Loucy (cell line): ENCODE results near the gene POLR3GL.

Experiments
- EZH2phosphoT487 ChIP-seq: fragments of 200-600 bp; IDR thresholded peaks from 2 replicates; pipeline ENCODE4 v1.6.1; 2018; ENCODE audit warnings: antibody characterized with exemption, mild to moderate bottlenecking, moderate library complexity, borderline replicate concordance
- TF ChIP-seq, protein P1 (sequence below): fragments of 200-600 bp; sonication (generic); conservative IDR thresholded peaks from 2 replicates; pipeline ENCODE4 v1.5.1; 2014; ENCODE audit warnings: mild to moderate bottlenecking, antibody characterized with exemption, low read length

DNA sequence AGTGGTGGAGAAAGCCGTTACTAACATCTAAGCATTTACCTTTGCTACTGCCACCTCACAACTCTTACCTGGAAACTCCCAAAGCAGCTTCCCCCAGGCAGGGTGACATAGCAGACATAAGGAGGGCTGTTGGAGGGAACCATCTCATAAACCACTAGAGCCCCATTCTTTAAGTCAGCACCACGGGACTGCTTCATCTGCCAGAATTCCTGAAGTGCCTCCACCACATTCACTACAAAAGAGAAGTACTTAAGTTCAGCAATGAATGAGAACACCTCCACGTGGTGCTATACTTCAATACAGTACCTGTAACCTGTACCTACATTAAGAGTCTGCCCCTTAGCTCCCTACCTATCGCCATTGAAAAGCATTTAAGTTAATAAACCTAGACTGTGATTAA, 16.9 kb upstream of the POLR3GL start:
- TF ChIP-seq, protein P1, sequence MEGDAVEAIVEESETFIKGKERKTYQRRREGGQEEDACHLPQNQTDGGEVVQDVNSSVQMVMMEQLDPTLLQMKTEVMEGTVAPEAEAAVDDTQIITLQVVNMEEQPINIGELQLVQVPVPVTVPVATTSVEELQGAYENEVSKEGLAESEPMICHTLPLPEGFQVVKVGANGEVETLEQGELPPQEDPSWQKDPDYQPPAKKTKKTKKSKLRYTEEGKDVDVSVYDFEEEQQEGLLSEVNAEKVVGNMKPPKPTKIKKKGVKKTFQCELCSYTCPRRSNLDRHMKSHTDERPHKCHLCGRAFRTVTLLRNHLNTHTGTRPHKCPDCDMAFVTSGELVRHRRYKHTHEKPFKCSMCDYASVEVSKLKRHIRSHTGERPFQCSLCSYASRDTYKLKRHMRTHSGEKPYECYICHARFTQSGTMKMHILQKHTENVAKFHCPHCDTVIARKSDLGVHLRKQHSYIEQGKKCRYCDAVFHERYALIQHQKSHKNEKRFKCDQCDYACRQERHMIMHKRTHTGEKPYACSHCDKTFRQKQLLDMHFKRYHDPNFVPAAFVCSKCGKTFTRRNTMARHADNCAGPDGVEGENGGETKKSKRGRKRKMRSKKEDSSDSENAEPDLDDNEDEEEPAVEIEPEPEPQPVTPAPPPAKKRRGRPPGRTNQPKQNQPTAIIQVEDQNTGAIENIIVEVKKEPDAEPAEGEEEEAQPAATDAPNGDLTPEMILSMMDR: no peak
- TF ChIP-seq EZH2phosphoT487: no peak
